Mucosa of descending colon (tissue), 3 donors: ENCODE measurements around the gene IFNG-AS1. TPM values are rescaled to one million over a fixed set of nuclear protein-coding genes. Genes with fewer than 3 reads are reported as not detected.

ENCODE experiments used
- ATAC-seq: fragments of 200-7000 bp; cut with Tn5 transposase; one replicate; pipeline ENCODE4 v1.9.1; 2020; ENCODE audit warnings: mild to moderate bottlenecking, moderate library complexity
- DNase-seq, 3 donors: peaks; one replicate each; pipeline ENCODE4 v3.0.0-alpha.2; 2020
- H3K36me3 ChIP-seq: fragments of 200-600 bp; one replicate; pipeline ENCODE4 v1.8.0; 2021; ENCODE audit warnings: low read depth, mild to moderate bottlenecking
- H3K4me1 ChIP-seq: fragments of 200-600 bp; one replicate; pipeline ENCODE4 v1.8.0; 2021; ENCODE audit warnings: low read depth, mild to moderate bottlenecking
- H3K4me3 ChIP-seq: fragments of 200-600 bp; one replicate; pipeline ENCODE4 v1.8.0; 2021; ENCODE audit warnings: mild to moderate bottlenecking
- H3K9me3 ChIP-seq: fragments of 200-600 bp; one replicate; pipeline ENCODE4 v1.8.0; 2021; ENCODE audit warnings: mild to moderate bottlenecking
- CTCF ChIP-seq: fragments of 200-600 bp; IDR thresholded peaks from one replicate; pipeline ENCODE4 v1.8.0; 2022; ENCODE audit warnings: antibody characterized with exemption, mild to moderate bottlenecking
- intact Hi-C, 2 donors: fragments of 100-400 bp; cut with DNase I in 1 of 2; cut with micrococcal nuclease in 1 of 2; formaldehyde crosslinking; loops; one replicate each; pipeline versions ENCODE4 v1.11.0 to v1.11.1; 2022; cut with DNase I, micrococcal nuclease
- total RNA-seq, 3 donors: library from RNA; stranded (reverse); fragmentation: NEBNext Ultra II Directional in 2 of 3; extraction: Animal tissue kit (Norgen Biotek cat#: 25700) in 2 of 3; gene quantifications; one replicate each; pipeline versions ENCODE4 v1.2.1 to v1.2.4, GENCODE V29; 2021 to 2023
- donor health status: DM: no; HTN: no; CAD: no; lungs with moderate emphysema.
- donor health status: DM: no; HTN: no; CAD: no.
- donor health status: DM: no; HTN: yes; CAD: no.

IFNG-AS1 gene
- total RNA-seq, 3 donors from 2014 or later: 0.17 to 0.70 TPM; not detected in 1

GRCh38 chr12:68034567-68034966 lies 45.3 kb downstream of the IFNG-AS1 start:
- no peaks in the 10 kb centered on the region for H3K9me3 ChIP-seq
- ATAC-seq (no peak), DNase-seq (no peak)
- no peak for TF ChIP-seq CTCF
- no peak overlapping the region for H3K4me3 ChIP-seq
- H3K36me3 ChIP-seq: no peaks in the 10 kb centered on the region
- intact Hi-C loops: no loop called here
- H3K4me1 ChIP-seq: no peaks in the 10 kb centered on the region

GRCh38 chr12:68036642-68037041 lies 47.4 kb downstream of the IFNG-AS1 start:
- Histone ChIP-seq H3K4me1 (no peaks in the 10 kb centered on the region), H3K9me3 (no peaks in the 10 kb centered on the region), H3K36me3 (no peaks in the 10 kb centered on the region), H3K4me3 (no peak overlapping the region)
- DNase-seq (no peak), ATAC-seq (no peak)
- intact Hi-C loops: no loop called here
- no peak for TF ChIP-seq CTCF

- intact Hi-C loops: no loop called here
- no peaks in the 10 kb centered on the region for H3K4me1 ChIP-seq
- DNase-seq (no peak), ATAC-seq (no peak)
- no peaks in the 10 kb centered on the region for H3K36me3 ChIP-seq
- no peak overlapping the region for H3K4me3 ChIP-seq
- no peaks in the 10 kb centered on the region for H3K9me3 ChIP-seq
- no peak for TF ChIP-seq CTCF
Measured at GRCh38 chr12:68037616-68038255, 48.5 kb downstream of the IFNG-AS1 start.

GRCh38 chr12:68038650-68039049 lies 49.4 kb downstream of the IFNG-AS1 start:
- ATAC-seq (no peak), DNase-seq (no peak)
- Histone ChIP-seq H3K4me1 (no peaks in the 10 kb centered on the region), H3K9me3 (no peaks in the 10 kb centered on the region), H3K36me3 (no peaks in the 10 kb centered on the region), H3K4me3 (no peak overlapping the region)
- TF ChIP-seq CTCF: no peak
- intact Hi-C loops: no loop called here

- peak in 1 of 3 donors; percentile 84 for DNase-seq
- Histone ChIP-seq H3K4me3 (no peak overlapping the region), H3K9me3 (no peaks in the 10 kb centered on the region), H3K4me1 (no peaks in the 10 kb centered on the region), H3K36me3 (no peaks in the 10 kb centered on the region)
- TF ChIP-seq CTCF: peak; percentile 58
- ATAC-seq: peak; percentile 75
- intact Hi-C loops: no loop called here
Measured at GRCh38 chr12:68040450-68041075, 51.3 kb downstream of the IFNG-AS1 start.
